H1 (cell line): ENCODE data around the gene DNAJB8. TPM values are rescaled to one million over a fixed set of nuclear protein-coding genes. Genes with fewer than 3 reads are reported as not detected.

Experiments used
- CTCF ChIA-PET: fragments of 300-600 bp; sonication (Branson Sonifier 250); formaldehyde crosslinking; loops from one replicate; lab custom pipeline; 2021; ENCODE audit not compliant: partially characterized antibody; lab: Charles Lee
- POLR2A ChIA-PET: fragments of 300-600 bp; sonication (Branson Sonifier 250); formaldehyde crosslinking; loops from one replicate; lab custom pipeline; 2021; ENCODE audit warnings: inconsistent platforms; ENCODE audit not compliant: partially characterized antibody; lab: Charles Lee
- DNase-seq, 2 experiments: peaks; one replicate each; pipeline versions ENCODE4 v3.0.0 to v3.0.0-alpha.2; 2010 to 2022; ENCODE audit warnings: low spot score in 2 of 2, low read depth in 1 of 2, mixed read lengths in 1 of 2
- FAIRE-seq: peaks from 2 replicates; lab custom pipeline; 2011; peaks lifted over from hg19 to GRCh38; lab: Jason Lieb, UNC
- H2AFZ ChIP-seq: 2 replicates; pipeline ENCODE4 v1.8.1; 2012; ENCODE audit warnings: low read length, inconsistent platforms
- H2AK5ac ChIP-seq: 2 replicates; pipeline ENCODE4 v1.6.1; 2013; ENCODE audit warnings: low read depth, low read length
- H2BK120ac ChIP-seq: replicated peaks from 2 replicates; pipeline ENCODE3; 2013; ENCODE audit warnings: low read depth, low read length, inconsistent platforms
- H2BK12ac ChIP-seq: 2 replicates; pipeline ENCODE4 v1.6.1; 2013; ENCODE audit warnings: low read depth, low read length
- H2BK15ac ChIP-seq: 2 replicates; pipeline ENCODE4 v1.6.1; 2013; ENCODE audit warnings: low read length
- H2BK20ac ChIP-seq: 2 replicates; pipeline ENCODE4 v1.6.1; 2013; ENCODE audit warnings: low read length
- H2BK5ac ChIP-seq: 2 replicates; pipeline ENCODE4 v1.6.1; 2013; ENCODE audit warnings: low read depth, low read length
- H3K14ac ChIP-seq: 2 replicates; pipeline ENCODE4 v1.6.1; 2013; ENCODE audit warnings: inconsistent platforms; ENCODE audit not compliant: insufficient read length
- H3K18ac ChIP-seq: 2 replicates; pipeline ENCODE4 v1.6.1; 2013; ENCODE audit warnings: low read length; ENCODE audit errors: extremely low read depth
- H3K23ac ChIP-seq: 2 replicates; pipeline ENCODE4 v1.6.1; 2013; ENCODE audit warnings: inconsistent platforms; ENCODE audit not compliant: insufficient read length
- H3K23me2 ChIP-seq: 2 replicates; pipeline ENCODE4 v1.6.1; 2013; ENCODE audit warnings: low read depth, low read length
- H3K27ac ChIP-seq: 2 replicates; pipeline ENCODE4 v1.6.1; 2011; ENCODE audit warnings: low read depth, low read length, inconsistent platforms
- H3K27me3 ChIP-seq, 4 experiments: replicated peaks in 1 of 4; 1 replicate in 1 of 4; 2 replicates in 3 of 4; pipeline versions ENCODE4 v1.6.1 to v1.8.1; 2011 to 2013; ENCODE audit warnings: low read length in 3 of 4, mild to moderate bottlenecking in 3 of 4, inconsistent platforms in 2 of 4, mixed read lengths in 2 of 4, moderate library complexity in 1 of 4; ENCODE audit not compliant: control insufficient read depth in 3 of 4, insufficient read depth in 3 of 4; ENCODE audit errors: extremely low read depth in 1 of 4
- H3K36me3 ChIP-seq, 4 experiments: 2 replicates each; pipeline versions ENCODE4 v1.6.1 to v1.8.1; 2011 to 2013; ENCODE audit warnings: mild to moderate bottlenecking in 4 of 4, low read length in 3 of 4, moderate library complexity in 2 of 4, control low read depth in 1 of 4, inconsistent platforms in 1 of 4; ENCODE audit not compliant: insufficient read depth in 4 of 4, control insufficient read depth in 2 of 4
- H3K4ac ChIP-seq: replicated peaks from 2 replicates; pipeline ENCODE3; 2013; ENCODE audit warnings: low read length, low read depth, mixed read lengths, inconsistent platforms; ENCODE audit not compliant: insufficient read length
- H3K4me1 ChIP-seq, 4 experiments: replicated peaks in 1 of 4; 1 replicate in 1 of 4; 2 replicates in 3 of 4; pipeline versions ENCODE4 v1.6.1 to v1.8.1; 2011 to 2013; ENCODE audit warnings: low read length in 3 of 4, inconsistent platforms in 2 of 4, mixed read lengths in 1 of 4; ENCODE audit not compliant: insufficient read depth in 4 of 4, control insufficient read depth in 3 of 4
- H3K4me2 ChIP-seq, 2 experiments: 2 replicates each; pipeline versions ENCODE4 v1.6.1 to v1.8.1; 2011 to 2013; ENCODE audit warnings: low read depth in 2 of 2, low read length in 2 of 2, control low read depth in 1 of 2, inconsistent platforms in 1 of 2, mild to moderate bottlenecking in 1 of 2; ENCODE audit not compliant: insufficient read depth in 1 of 2
- H3K4me3 ChIP-seq, 4 experiments: fragments of 200-600, 300-600 bp in 1 of 4; sonication (generic), shearing (Covaris generic), sonication (Bioruptor Twin) in 1 of 4; 2 replicates each; pipeline versions ENCODE4 v1.5.1 to v1.8.1; 2011 to 2016; ENCODE audit warnings: low read length in 4 of 4, low read depth in 3 of 4, control low read depth in 2 of 4, inconsistent platforms in 2 of 4, mild to moderate bottlenecking in 2 of 4, mixed read lengths in 1 of 4, moderate library complexity in 1 of 4; ENCODE audit not compliant: insufficient read depth in 2 of 4; ENCODE audit errors: extremely low read depth in 1 of 4
- H3K56ac ChIP-seq: replicated peaks from 2 replicates; pipeline ENCODE3; 2013; ENCODE audit warnings: low read depth, mild to moderate bottlenecking, mixed read lengths, low read length, inconsistent platforms; ENCODE audit not compliant: insufficient read length
- H3K79me1 ChIP-seq: 2 replicates; pipeline ENCODE4 v1.6.1; 2013; ENCODE audit warnings: low read depth, low read length, control low read depth
- H3K79me2 ChIP-seq, 2 experiments: 2 replicates each; pipeline versions ENCODE4 v1.6.1 to v1.8.1; 2012 to 2013; ENCODE audit warnings: low read length in 2 of 2, mild to moderate bottlenecking in 2 of 2, inconsistent platforms in 1 of 2; ENCODE audit not compliant: insufficient read depth in 2 of 2, control insufficient read depth in 1 of 2
- H3K9ac ChIP-seq, 4 experiments: replicated peaks in 1 of 4; 1 replicate in 1 of 4; 2 replicates in 3 of 4; pipeline versions ENCODE4 v1.6.1 to v1.8.1; 2011 to 2013; ENCODE audit warnings: low read depth in 3 of 4, low read length in 3 of 4, control low read depth in 2 of 4, mild to moderate bottlenecking in 2 of 4, moderate library complexity in 2 of 4, inconsistent platforms in 1 of 4; ENCODE audit errors: extremely low read depth in 1 of 4
- H3K9me3 ChIP-seq, 2 experiments: 2 replicates each; pipeline versions ENCODE4 v1.6.1 to v1.8.1; 2012 to 2013; ENCODE audit warnings: mild to moderate bottlenecking in 2 of 2, moderate library complexity in 2 of 2, control low read depth in 1 of 2, inconsistent platforms in 1 of 2, low read depth in 1 of 2, low read length in 1 of 2, mixed read lengths in 1 of 2; ENCODE audit not compliant: insufficient read depth in 2 of 2
- H4K20me1 ChIP-seq, 2 experiments: replicated peaks in 1 of 2; 2 replicates each; pipeline versions ENCODE3 to v1.8.1; 2011 to 2013; ENCODE audit warnings: inconsistent platforms in 2 of 2, low read length in 2 of 2, mild to moderate bottlenecking in 1 of 2; ENCODE audit not compliant: insufficient read depth in 2 of 2, control insufficient read depth in 1 of 2
- H4K5ac ChIP-seq: 2 replicates; pipeline ENCODE4 v1.6.1; 2013; ENCODE audit warnings: low read length, low read depth, mixed read lengths, inconsistent platforms; ENCODE audit not compliant: insufficient read length
- H4K8ac ChIP-seq: 2 replicates; pipeline ENCODE4 v1.8.0; 2013; ENCODE audit warnings: mild to moderate bottlenecking, moderate library complexity, low read length, inconsistent platforms; ENCODE audit not compliant: insufficient read depth; ENCODE audit errors: extremely low read depth
- H4K91ac ChIP-seq: replicated peaks from 2 replicates; pipeline ENCODE3; 2013; ENCODE audit warnings: low read length, mixed read lengths, inconsistent platforms; ENCODE audit not compliant: insufficient read length
- ASH2L ChIP-seq: fragments of 200-600, 300-600 bp; sonication (generic); IDR thresholded peaks from one replicate; pipeline ENCODE4 v1.7.1; 2017; ENCODE audit warnings: low read length
- BRCA1 ChIP-seq: IDR thresholded peaks from 2 replicates; pipeline ENCODE4 v1.6.1; 2012; ENCODE audit warnings: low read depth, low read length, improper control_type of control experiment
- CEBPB ChIP-seq: IDR thresholded peaks from 2 replicates; pipeline ENCODE4 v1.6.1; 2012; ENCODE audit warnings: low read depth, low read length
- EGR1 ChIP-seq: IDR thresholded peaks from 2 replicates; pipeline ENCODE4 v1.6.1; 2011; ENCODE audit warnings: low read depth, low read length, borderline replicate concordance
- EP300 ChIP-seq, 2 experiments: IDR thresholded peaks; 1 replicate in 1 of 2; 2 replicates in 1 of 2; pipeline ENCODE4 v1.6.1; 2011 to 2012; ENCODE audit warnings: low read depth in 2 of 2, low read length in 2 of 2, mild to moderate bottlenecking in 2 of 2, borderline replicate concordance in 1 of 2, inconsistent platforms in 1 of 2, moderate library complexity in 1 of 2
- HDAC6 ChIP-seq: IDR thresholded peaks from one replicate; pipeline ENCODE4 v1.7.1; 2012; ENCODE audit warnings: low read depth, mild to moderate bottlenecking, inconsistent platforms, low read length, moderate library complexity
- JUN ChIP-seq: IDR thresholded peaks from 2 replicates; pipeline ENCODE4 v1.6.1; 2011; ENCODE audit warnings: low read depth, mild to moderate bottlenecking, improper control_type of control experiment, low read length
- MAFK ChIP-seq: IDR thresholded peaks from 2 replicates; pipeline ENCODE4 v1.6.1; 2012; ENCODE audit warnings: low read depth, mild to moderate bottlenecking, improper control_type of control experiment, low read length
- RFX5 ChIP-seq: IDR thresholded peaks from 2 replicates; pipeline ENCODE4 v1.6.1; 2011; ENCODE audit warnings: low read depth, low read length, improper control_type of control experiment, borderline replicate concordance
- SIN3A ChIP-seq, 2 experiments: IDR thresholded peaks in 1 of 2; conservative IDR thresholded peaks in 1 of 2; 2 replicates each; pipeline ENCODE4 v1.6.1; 2011 to 2012; ENCODE audit warnings: low read length in 2 of 2, improper control_type of control experiment in 1 of 2, low read depth in 1 of 2, mild to moderate bottlenecking in 1 of 2
- SIRT6 ChIP-seq: IDR thresholded peaks from one replicate; pipeline ENCODE4 v1.7.1; 2012; ENCODE audit warnings: low read length, inconsistent platforms
- WGBS, 2 experiments: shearing (Covaris generic) in 1 of 2; methylation state at CpG; one replicate each; pipeline versions ENCODE4 v1.1.6 to v1.1.7; 2013 to 2015; ENCODE audit warnings: low lambda C conversion rate in 2 of 2, mixed read lengths in 2 of 2, inconsistent platforms in 1 of 2, low coverage in 1 of 2, missing lambda C conversion rate in 1 of 2; ENCODE audit not compliant: insufficient replicate concordance in 2 of 2, insufficient coverage in 1 of 2, insufficient read length in 1 of 2; ENCODE audit errors: extremely low coverage in 1 of 2, missing lambda C conversion rate in 1 of 2; 5-methylcytosine and 5-hydroxymethylcytosine counted together
- polyA plus RNA-seq, 7 experiments: library from polyadenylated mRNA; depleted of rRNA in 3 of 7; stranded (reverse) in 5 of 7; unstranded in 2 of 7; fragments of >200 nt in 5 of 7; fragments of 200-250 nt in 2 of 7; gene quantifications; 1 replicate in 5 of 7; 2 replicates in 1 of 7; 4 replicates in 1 of 7; pipeline versions ENCODE4 v1.2.1 to v1.2.3, GENCODE V29; 2011 to 2013; ENCODE audit warnings: missing spikeins in 2 of 7, mixed read lengths in 2 of 7
- total RNA-seq: library from RNA; stranded (reverse); fragmentation: NEBNext Ultra II Directional; extraction: Animal tissue kit (Norgen Biotek cat#: 25700); gene quantifications from 2 replicates; pipeline ENCODE4 v1.2.1, GENCODE V29; 2021
- TF ChIP-seq, protein P1 (sequence below): IDR thresholded peaks from 2 replicates; pipeline ENCODE4 v1.6.1; 2011; ENCODE audit warnings: low read length, improper control_type of control experiment

DNAJB8 gene
- total and polyA plus RNA-seq, 2 of the 8 experiments (the other 6 are each of a cell fraction or from before 2014, with no cell fraction given), result not detected

GRCh38 chr3:128503751-128504532 is 37.3 kb upstream of the DNAJB8 start:
- H2BK120ac ChIP-seq, result no peak overlapping the region
- no peaks in the 10 kb centered on the region for H4K20me1 ChIP-seq
- H3K23me2 ChIP-seq, result no peaks in the 10 kb centered on the region
- no peak overlapping the region for H2AK5ac ChIP-seq
- H2BK12ac ChIP-seq, result no peak overlapping the region
- no peak overlapping the region for H2BK20ac ChIP-seq
- DNase-seq (no peak), FAIRE-seq (no peak)
- no peak overlapping the region for H2BK5ac ChIP-seq
- H3K4me3 ChIP-seq, result no peak overlapping the region
- no peaks in the 10 kb centered on the region for H3K79me1 ChIP-seq
- no peak overlapping the region for H3K56ac ChIP-seq
- no peak overlapping the region for H2AFZ ChIP-seq
- ChIA-PET POLR2A (no interaction called here), CTCF (interaction anchor here (0.8 to 2.6 kb wide), 23 partner anchors 13 to 307 kb away, joined by 3 to 11 read pairs (median 4); no protein-coding TSS in a partner anchor)
- no peak overlapping the region; the same call in 1 of the 2 replicates for H4K8ac ChIP-seq
- H3K9ac ChIP-seq, result no peak overlapping the region
- no peak overlapping the region for H3K27ac ChIP-seq
- no peaks in the 10 kb centered on the region for H3K36me3 ChIP-seq
- H3K9me3 ChIP-seq, result no peaks in the 10 kb centered on the region
- H3K4ac ChIP-seq, result no peak overlapping the region
- peaks cover 0 to 2% (median 0%) of the 10 kb centered on the region in 4 experiments; a peak in 1 of 7 replicates for H3K4me1 ChIP-seq
- no peaks in the 10 kb centered on the region for H3K79me2 ChIP-seq
- H3K23ac ChIP-seq, result no peak overlapping the region
- H3K14ac ChIP-seq, result no peak overlapping the region
- WGBS, 2 experiments, result 94% methylated on average over 10 of the region's 10 CpGs; no CpG with 5 or more reads in 1 of the 2 experiments
- H4K91ac ChIP-seq, result no peak overlapping the region
- H3K18ac ChIP-seq, result no peak overlapping the region
- H4K5ac ChIP-seq, result no peak overlapping the region
- H2BK15ac ChIP-seq, result no peak overlapping the region
- peaks cover 0 to 4% (median 3%) of the 10 kb centered on the region in 4 experiments; a peak in 6 of 7 replicates for H3K27me3 ChIP-seq
- no peak overlapping the region for H3K4me2 ChIP-seq
- no peak for TF ChIP-seq EGR1
- TF ChIP-seq MAFK, result no peak
- TF ChIP-seq SIN3A (conservative IDR thresholded peaks at IDR 0.05 in 1 of 2, IDR thresholded peaks at IDR 0.05 in 1 of 2; ENCODE audit: low read depth in 1 of 2, low read length in 2 of 2), result no peak
- no peak for TF ChIP-seq JUN
- TF ChIP-seq, protein P1, sequence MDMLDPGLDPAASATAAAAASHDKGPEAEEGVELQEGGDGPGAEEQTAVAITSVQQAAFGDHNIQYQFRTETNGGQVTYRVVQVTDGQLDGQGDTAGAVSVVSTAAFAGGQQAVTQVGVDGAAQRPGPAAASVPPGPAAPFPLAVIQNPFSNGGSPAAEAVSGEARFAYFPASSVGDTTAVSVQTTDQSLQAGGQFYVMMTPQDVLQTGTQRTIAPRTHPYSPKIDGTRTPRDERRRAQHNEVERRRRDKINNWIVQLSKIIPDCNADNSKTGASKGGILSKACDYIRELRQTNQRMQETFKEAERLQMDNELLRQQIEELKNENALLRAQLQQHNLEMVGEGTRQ, result no peak
- no peak for TF ChIP-seq RFX5
- TF ChIP-seq BRCA1, result no peak
- no peak for TF ChIP-seq ASH2L
- no peak for TF ChIP-seq CEBPB
- no peak for TF ChIP-seq SIRT6
- no peak for TF ChIP-seq HDAC6
- TF ChIP-seq EP300 (IDR thresholded peaks at IDR 0.05; ENCODE audit: borderline replicate concordance in 1 of 2, low read depth in 2 of 2, low read length in 2 of 2), result no peak
